ENCODE measurements around the gene PROX1.

Gene PROX1

GRCh38 chr1:213968146-213968825 lies 19.5 kb upstream of the PROX1 start:
- TF ChIP-seq ZFP30 (CRISPR knock-in tag; IDR thresholded peaks at IDR 0.05): no peak
- TF ChIP-seq TOX (CRISPR knock-in tag; IDR thresholded peaks at IDR 0.05; ENCODE audit: borderline replicate concordance): no peak
- TF ChIP-seq ARNTL (CRISPR knock-in tag; IDR thresholded peaks at IDR 0.05; ENCODE audit: borderline replicate concordance, low read depth): no peak
- TF ChIP-seq ISL1 (CRISPR knock-in tag; IDR thresholded peaks at IDR 0.05): no peak
- ATAC-seq: no peak

- no peak for TF ChIP-seq ZC3H10 (CRISPR knock-in tag; IDR thresholded peaks at IDR 0.05)
- no peak for TF ChIP-seq ZFP30 (CRISPR knock-in tag; IDR thresholded peaks at IDR 0.05)
- no peak for TF ChIP-seq SNAI2 (CRISPR knock-in tag; IDR thresholded peaks at IDR 0.05)
- TF ChIP-seq CSRNP3 (CRISPR knock-in tag; IDR thresholded peaks at IDR 0.05): no peak
- TF ChIP-seq TSHZ2 (CRISPR knock-in tag; IDR thresholded peaks at IDR 0.05): no peak
- no peak for TF ChIP-seq ZFP3 (CRISPR knock-in tag; IDR thresholded peaks at IDR 0.05)
- no peak for TF ChIP-seq RARB (CRISPR knock-in tag; IDR thresholded peaks at IDR 0.05)
Observed at GRCh38 chr1:213969958-213970555, 17.7 kb upstream of the PROX1 start.

GRCh38 chr1:213972141-213972540 lies 15.6 kb upstream of the PROX1 start:
- no peak for TF ChIP-seq PATZ1 (CRISPR knock-in tag; IDR thresholded peaks at IDR 0.05; ENCODE audit: borderline replicate concordance)
- no peak for TF ChIP-seq ESRRG (CRISPR knock-in tag; IDR thresholded peaks at IDR 0.05)
- TF ChIP-seq ZNF70 (CRISPR knock-in tag; IDR thresholded peaks at IDR 0.05): no peak
- no peak for TF ChIP-seq PPARA (CRISPR knock-in tag; IDR thresholded peaks at IDR 0.05; ENCODE audit: borderline replicate concordance)
- TF ChIP-seq POU6F1 (CRISPR knock-in tag; IDR thresholded peaks at IDR 0.05; ENCODE audit: borderline replicate concordance, low read depth): no peak
- no peak for TF ChIP-seq OSR1 (CRISPR knock-in tag; IDR thresholded peaks at IDR 0.05)
- no peak for TF ChIP-seq ISL1 (CRISPR knock-in tag; IDR thresholded peaks at IDR 0.05)
- TF ChIP-seq ZC3H10 (CRISPR knock-in tag; IDR thresholded peaks at IDR 0.05): no peak
- TF ChIP-seq TOX (CRISPR knock-in tag; IDR thresholded peaks at IDR 0.05; ENCODE audit: borderline replicate concordance): no peak
- TF ChIP-seq RARB (CRISPR knock-in tag; IDR thresholded peaks at IDR 0.05): no peak
- no peak for TF ChIP-seq TCF4 (CRISPR knock-in tag; IDR thresholded peaks at IDR 0.05; ENCODE audit: borderline replicate concordance)
- TF ChIP-seq CSRNP3 (CRISPR knock-in tag; IDR thresholded peaks at IDR 0.05): no peak
- no peak for TF ChIP-seq CSDC2 (CRISPR knock-in tag; IDR thresholded peaks at IDR 0.05)
- no peak for TF ChIP-seq ARNTL (CRISPR knock-in tag; IDR thresholded peaks at IDR 0.05; ENCODE audit: borderline replicate concordance, low read depth)
- TF ChIP-seq TSHZ2 (CRISPR knock-in tag; IDR thresholded peaks at IDR 0.05): no peak
- TF ChIP-seq BACH2 (CRISPR knock-in tag; IDR thresholded peaks at IDR 0.05; ENCODE audit: borderline replicate concordance): no peak
- TF ChIP-seq CREB5 (CRISPR knock-in tag; IDR thresholded peaks at IDR 0.05; ENCODE audit: low read depth): no peak
- no peak for TF ChIP-seq ZNF8 (CRISPR knock-in tag; IDR thresholded peaks at IDR 0.05)
- no peak for ATAC-seq

More at GRCh38 chr1:213969958-213970555, 17.7 kb upstream of the PROX1 start:
- ATAC-seq: no peak
